HG02884 (cell line): ENCODE measurements around the gene RRP12.

Experiments
- ATAC-seq: cut with Tn5 transposase; IDR thresholded peaks from one replicate; pipeline ENCODE4 v1.9.1; 2021; ENCODE audit warnings: mild to moderate bottlenecking, moderate library complexity; ENCODE audit not compliant: unreplicated experiment

The RRP12 gene

DNA sequence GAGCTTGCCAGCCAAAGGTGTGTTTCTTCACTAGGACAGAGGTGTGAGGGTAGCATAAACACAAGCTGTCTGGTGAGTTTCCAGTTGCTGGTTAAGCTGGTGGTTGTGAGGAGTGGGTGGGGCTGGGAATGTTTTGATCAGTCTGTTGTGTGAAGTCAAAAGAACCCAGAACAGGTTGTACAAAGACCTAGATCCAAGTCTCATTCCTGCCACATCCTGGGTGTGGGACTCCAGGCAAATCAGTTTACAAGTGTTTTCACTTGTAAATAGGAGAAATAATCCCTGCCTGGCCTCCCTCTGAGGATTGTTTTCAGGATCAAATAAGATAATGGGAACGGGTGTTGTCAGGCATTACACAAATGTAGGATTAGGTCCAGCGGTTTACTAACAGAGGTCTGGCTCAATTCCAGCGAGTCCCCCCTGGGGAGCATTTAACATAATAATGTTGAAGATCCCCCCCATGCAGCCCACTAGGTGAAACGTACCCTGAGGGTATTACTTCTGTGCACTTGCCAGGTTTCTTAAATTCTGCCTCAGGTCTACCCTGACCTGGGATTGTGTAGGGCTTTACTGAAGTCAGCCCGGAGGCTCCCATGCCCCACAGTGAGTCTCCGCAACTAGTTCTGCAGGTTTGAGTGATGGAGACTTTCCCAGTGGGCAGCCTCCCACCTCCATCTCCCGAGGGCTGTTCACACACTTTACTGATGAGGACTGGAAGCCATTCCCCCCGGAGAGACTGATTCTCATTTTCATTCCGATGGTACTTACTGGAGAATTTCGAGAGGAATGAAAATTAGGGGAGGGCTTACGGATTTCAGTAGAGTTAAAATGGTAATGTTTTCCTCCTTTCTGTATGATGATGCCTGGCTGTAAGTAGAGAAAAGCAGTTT, 64.0 kb downstream of the RRP12 start:
- ATAC-seq = no peak

DNA sequence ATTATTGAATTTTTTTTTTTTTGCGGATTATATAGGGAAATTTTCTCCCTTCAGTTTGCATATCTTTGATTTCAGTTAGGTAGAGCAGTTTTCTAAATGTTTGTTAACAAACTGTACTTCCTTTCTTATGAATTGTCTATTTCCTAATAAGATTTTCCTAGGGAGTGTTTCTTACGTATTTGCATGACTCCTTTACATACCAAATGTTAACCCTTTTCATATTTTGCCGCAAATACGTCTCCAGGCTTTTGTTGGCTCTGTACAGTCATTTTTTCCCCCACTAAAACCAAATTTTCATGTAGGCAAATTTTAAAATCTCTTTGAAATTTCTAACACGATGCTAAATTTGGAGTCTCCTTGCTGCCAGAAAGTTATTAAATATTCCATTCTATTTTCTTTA, 64.7 kb downstream of the RRP12 start:
- no peak for ATAC-seq

DNA sequence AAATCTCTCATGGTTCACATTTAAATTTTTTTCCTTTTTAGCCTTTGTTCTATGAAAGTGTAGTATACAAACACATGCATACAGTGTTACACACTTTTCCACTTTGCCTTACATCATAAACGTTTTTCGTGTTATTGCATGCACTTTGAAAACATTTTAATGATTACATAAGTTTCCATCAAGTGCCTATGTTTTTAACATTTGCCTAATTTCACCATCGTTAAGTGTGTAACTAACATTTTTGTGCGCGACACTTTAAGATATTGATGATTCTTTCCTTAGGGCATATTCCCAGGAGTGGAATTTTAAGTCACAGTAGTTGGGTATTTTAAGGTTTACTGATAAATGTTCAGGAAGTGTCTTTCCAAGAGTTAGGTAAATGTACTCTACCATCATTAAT, 65.1 kb downstream of the RRP12 start:
- ATAC-seq = no peak

DNA sequence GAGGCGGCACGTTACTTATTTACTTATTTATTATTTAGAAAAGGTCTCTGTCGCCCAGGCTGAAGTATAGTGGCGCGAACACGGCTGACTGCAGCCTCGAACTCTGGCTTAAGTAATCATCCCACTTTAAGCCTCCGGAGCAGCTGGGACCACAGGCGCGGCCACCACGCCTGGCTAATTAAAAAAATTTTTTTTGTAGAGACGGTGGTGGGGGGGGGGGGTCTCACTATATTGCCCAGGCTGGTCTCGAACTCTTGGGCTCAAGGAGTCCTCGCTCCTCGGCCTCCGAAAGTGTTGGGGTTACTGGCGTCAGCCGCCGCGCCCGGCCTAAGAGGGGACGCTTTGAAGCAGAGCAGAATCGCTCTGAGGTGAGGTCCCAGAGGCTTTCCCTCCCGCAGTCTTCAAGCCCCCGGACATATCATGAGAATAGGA, 65.9 kb downstream of the RRP12 start:
- ATAC-seq = no peak

DNA sequence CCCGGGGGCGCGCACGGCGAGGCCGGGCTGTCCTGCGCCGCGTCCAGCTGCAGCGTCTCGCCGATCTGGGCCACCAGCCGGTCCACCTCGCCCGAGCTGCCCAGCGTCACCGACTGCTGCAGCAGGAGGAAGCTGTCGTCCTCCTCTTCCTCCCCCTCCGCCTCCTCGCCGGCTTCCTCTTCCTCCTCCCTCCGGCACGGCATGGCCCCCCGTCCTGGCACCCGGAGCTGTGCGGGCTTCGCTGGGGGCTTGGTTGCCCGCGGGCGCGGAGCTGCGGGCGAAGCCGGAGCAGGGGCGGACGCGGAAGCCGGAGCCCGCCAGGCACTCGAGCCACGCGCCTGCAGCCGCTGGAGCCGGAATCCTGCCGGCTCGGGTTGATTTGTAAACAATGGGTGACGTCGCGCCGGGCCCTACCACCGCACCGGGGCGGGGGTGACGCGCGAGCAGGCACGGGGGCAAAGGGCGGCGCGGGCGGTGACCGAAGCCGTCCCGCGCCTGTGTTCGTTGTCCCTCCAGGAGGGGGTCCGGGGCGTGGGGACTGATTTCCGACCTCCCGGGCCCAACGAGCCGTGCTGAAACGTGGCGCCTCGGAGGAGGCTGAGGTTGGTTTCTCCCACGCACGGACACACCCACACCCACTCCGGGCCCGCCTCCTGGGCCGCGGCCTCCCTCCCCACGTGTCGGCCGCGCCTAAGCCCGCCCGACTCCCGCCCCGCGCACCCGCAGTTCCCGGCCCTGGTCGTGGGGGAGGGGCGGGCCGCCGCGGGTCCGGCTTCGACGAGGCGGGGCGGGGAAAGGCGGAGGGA, 66.6 kb downstream of the RRP12 start, which contains the start of gene FRAT2:
Gene FRAT2, minus strand, starts transcription at position 360 of the 806 bp plus-strand sequence. Its CDS starts 157 bp downstream, at position 203.
- ATAC-seq = peak; percentile 81

DNA sequence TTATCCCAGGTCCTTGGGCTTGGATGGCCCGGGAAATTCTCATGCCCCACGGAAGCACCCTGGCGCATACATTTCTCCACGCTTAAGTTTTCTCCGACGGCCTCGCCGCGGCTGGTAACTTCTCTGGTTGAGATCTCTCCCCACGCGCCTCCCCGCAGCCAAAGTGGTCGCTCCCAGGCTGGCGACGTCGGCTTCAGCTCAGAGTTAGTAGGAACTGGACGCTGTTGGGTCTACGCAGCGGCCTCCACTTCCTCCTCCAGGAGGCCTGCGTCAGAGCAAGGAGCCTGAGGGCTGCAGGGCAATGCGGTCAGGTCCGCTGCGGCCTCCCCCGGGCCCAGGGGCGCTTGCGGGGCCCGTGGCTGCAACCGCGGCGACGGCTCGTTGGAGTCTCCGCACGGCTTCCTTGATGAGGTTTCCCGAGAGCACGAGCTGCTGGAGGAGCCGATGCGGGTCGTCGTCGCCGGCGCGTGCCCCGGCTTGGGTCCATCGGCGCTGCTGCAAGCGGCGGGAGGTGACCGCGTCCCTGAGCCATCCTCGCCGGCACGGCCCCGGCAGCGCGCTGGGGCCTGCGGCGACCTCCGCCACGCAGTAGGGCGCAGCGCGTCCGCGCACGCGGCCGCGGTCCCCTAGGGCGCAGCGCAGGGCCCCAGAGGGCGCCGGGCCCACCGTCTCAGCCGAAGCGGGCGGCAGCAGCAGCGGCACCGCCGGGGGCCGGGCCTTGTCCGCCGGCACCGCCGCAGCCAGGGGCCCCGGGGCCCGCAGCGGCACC, 67.4 kb downstream of the RRP12 start:
- ATAC-seq = peak; percentile 23

DNA sequence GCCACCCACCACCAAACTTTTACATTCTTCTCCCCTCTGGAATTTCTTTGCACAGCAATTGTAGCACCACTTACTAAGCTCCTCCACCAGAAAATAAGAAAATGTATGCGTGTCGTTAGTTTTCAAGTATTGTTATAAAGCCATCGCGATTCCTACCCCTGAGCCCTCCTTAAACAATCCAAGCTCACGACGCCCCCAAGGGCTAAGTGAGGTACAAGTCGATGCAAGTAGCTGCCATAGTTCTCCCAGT, 67.9 kb downstream of the RRP12 start:
- no peak for ATAC-seq

DNA sequence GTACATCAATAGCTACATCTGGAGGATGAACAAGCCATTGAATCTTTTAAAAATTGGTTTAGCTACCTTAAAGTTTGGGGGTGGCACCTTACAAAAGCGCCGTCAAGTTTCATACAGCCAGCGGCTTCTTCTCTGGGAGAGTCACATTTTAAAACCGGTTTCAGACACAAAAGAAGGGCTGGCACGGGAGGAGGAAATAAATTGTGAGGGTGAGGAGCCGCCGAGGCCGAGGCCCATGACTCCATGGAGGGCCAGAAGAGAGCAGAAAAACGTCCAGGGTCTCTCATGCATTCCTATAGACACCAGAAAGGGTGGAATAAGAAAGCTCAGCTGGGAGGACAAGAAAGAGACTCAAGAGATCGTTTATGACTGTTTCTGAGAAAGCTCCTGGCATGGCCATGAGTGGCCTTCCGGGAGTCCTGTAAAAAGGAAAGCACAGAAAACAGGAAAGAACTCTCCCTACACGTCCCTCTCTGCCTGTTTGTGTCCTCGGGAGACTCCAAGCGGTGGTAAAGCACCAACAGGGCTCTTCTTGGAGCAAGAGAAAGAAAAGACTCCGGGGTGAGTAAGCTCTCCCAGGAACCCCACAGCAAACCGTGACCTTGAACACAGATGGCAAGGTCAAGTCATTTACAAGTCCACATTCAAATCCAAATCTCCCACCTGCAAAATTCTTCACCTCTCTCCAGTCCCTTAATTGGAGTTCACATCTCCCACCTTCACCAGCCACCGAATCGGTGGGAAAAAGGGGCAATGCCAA, 68.4 kb downstream of the RRP12 start:
- no peak for ATAC-seq

DNA sequence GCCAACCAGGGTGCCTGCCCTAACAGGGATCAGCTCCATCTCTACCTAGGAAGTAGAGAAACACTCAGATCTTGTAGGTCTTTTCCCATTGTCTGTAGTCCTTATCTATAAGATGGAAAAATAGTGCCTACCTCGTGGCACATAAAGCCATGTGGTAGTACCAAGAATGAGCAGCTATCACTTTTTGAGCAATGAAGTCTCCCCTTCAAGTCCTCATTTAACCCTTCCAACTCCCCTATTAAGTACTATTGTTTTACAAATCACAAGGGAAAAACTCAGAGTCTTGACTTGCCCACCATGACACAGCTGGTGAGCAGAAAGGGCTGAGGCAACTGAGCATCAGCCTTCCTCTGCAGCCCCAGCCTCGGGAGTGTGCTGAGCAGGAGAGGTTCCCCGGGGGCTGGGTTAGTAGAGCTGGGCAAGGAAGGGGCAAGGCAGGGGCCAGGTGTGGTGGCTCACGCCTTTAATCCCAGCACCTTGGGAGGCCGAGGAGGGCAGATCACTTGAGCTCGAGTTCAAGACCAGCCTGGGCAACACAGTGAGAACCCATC, 69.9 kb downstream of the RRP12 start:
- ATAC-seq = no peak

DNA sequence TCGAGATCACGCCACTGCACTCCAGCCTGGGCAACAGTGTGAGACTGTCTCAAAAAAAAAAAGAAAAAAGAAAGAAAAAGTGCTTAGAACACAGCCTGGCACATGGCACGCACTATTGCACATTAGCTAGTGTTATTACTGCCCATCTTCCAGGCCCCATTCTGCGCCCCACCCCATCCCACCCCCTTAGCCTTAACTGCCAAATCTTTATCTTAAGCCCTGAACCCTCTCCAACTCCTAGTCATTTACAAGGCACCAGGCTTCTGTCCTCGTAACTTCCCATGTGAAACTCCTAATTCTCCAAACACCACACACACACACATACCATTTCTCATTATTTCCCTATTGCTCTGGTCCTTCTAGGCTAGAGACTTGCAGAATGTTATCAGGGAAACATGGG, 71.4 kb downstream of the RRP12 start:
- no peak for ATAC-seq

DNA sequence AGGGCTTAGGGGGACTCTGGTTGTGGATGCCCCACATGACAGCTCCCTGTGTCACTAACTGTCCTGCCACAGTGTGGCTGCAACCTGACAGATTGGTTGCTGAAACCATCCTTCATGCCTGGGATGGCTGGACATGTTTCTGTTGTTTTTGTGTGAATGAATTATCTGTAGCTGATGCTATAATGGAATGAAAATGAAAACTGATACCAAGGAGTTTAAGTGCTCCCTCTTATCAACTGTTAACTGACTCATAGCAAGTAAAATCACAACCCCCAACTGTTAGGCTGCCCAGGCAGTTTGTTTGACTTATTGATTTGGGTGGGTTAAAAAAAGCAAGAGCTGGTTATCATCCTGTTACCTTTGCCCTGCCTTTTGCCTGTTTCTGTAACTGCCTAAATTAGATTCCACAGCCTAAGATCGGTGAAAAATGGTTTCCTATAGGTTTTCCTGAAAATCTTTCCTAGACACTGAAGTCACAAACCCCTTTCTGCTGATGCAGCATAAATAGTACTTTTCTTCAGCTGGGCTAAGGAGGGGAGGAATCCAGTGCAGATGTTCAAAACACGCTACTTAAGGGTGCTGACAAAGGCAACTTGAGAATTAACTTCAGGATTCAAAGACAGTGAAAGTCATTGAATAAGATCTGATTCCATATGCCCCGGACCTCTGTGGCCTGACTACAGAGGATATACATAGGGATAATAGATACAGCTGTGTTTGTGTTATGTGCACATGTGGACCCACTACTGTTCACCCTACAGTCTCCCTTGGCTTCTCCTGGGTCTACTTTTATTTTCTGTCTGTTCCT, 72.3 kb downstream of the RRP12 start:
- ATAC-seq = no peak

DNA sequence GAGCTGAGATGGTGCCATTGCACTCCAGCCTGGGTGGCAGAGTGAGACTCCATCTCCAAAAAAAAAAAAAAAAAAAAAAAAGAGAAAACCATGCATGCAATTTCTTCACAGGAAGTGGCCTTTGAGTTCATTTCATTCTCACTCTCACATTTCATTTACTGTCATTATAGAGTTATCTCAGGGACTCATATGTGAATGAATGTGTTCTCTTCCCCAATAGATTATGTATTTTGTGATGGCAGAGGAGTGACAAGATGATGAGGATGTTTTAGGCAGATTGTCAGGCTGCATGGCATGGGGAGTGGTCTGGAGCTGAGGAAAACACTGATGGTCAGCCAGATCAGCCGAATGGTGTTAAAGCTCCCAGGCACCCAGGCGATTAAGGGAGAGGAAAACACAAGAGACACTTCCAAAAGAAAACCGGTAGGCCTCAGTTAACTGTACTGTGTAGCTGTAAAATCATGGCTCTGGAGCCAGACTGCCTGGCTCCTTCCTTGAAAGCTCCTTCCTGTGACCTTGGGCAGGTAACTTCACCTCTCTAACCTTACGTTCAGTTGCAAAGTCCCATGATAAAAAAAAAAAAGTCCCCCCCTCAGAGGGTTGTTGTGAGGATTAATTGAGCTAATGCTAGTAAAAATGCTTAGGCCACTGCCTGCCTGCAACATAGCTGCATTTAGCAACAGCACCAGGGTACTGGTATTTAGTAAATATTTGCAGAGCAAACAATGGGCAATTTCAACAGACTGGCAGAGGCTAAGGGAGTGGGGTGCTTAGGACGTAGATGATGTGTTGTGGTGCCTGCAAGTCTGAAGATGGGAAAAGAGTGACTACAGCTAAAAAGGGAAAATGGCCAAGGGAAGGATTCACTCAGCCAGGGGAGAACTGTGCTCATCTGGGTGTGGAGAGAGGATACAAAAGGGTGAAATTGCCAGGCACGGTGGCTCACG, 73.5 kb downstream of the RRP12 start:
- ATAC-seq = no peak

DNA sequence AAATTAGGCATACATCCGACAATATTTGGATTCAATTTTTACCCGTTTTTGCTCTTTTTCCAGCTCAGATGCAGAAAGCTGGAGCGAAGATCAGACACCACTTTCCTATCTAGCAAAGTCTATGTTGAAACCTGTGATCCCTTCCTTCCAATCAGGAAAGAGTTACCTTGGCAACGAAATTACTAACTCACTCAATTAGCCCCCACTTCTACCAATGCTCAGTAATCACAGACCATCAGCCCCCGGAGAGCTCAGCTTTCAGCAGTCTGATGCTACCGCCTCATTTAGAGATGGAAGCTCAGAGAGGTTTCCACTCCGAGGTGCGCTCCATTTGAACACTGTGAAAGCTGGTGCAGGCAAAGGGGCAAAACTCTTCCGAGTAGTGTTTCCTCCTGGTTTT, 75.4 kb downstream of the RRP12 start:
- ATAC-seq = no peak

DNA sequence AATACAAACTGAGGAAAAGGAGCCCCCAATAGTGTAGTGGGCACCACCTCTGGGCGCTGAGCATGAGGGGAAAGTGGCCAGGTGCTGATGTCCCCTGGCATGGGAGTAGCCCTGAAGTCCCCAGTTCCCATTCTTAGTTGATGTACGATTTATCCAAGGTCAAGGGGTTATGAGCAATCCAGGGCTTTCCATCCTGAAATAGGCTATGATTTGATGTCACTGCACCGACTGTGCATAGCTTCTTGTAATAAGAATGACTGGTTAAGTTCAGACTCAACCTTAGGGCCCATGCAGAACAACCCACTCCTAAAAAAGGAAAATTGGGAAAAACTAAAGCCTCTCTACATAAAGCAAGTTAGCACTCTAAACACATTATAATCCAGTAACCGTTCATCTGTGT, 77.6 kb downstream of the RRP12 start:
- no peak for ATAC-seq

DNA sequence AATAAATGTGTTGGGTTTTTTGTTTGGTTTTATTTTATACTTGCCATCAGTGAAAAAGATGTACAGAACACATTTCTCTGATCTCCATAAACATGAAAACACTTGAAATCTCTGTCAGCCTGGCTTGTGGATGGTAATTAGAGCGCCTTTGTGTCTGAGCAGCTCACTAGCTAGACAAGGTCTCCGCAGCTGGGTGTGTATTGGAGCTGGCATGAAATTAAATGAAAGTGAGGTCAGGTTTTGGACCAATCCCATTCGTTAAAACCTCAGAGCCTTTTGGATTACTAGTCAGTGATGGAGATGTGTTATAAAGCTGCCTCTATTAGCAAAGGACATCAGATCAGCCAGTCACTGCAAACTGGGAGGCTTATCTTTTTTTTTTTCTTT, 79.3 kb downstream of the RRP12 start:
- ATAC-seq = no peak

DNA sequence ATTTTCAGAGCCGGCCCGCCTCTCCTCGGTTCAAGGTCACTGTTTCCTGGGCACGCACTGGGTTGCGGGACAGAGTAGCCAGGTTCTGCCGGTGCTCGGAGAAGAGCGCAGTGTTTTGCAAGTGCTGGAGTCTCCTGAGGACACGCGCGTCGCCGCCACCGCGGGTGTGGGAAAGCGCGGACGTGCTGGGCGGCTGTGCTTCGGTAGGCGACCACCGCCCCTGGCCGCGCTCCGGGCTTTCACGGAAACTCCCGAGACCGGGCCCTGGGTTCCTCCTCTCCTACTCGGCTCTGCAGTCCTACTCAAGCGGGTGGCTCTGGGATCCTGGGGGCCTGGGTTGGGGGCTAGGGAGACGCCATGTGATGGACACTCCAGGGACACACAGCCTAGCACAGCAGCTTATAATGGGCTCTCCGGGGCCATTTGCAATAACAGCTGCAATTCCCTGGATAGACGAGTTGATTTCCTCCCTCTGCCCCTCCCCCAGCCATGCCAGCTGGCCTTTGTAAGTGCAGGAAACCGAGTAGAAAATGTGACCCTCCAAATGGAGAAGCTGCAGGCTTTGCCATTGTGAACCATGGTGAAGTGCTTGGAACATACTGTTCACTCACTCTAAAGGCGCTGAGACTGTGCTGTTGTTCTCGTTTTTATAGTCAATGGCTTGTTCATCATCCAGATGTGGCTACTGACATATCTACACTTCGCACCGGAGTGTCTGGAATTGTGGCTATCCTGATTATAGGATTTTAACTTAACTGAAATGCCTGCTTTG, 79.9 kb downstream of the RRP12 start:
- ATAC-seq = no peak

DNA sequence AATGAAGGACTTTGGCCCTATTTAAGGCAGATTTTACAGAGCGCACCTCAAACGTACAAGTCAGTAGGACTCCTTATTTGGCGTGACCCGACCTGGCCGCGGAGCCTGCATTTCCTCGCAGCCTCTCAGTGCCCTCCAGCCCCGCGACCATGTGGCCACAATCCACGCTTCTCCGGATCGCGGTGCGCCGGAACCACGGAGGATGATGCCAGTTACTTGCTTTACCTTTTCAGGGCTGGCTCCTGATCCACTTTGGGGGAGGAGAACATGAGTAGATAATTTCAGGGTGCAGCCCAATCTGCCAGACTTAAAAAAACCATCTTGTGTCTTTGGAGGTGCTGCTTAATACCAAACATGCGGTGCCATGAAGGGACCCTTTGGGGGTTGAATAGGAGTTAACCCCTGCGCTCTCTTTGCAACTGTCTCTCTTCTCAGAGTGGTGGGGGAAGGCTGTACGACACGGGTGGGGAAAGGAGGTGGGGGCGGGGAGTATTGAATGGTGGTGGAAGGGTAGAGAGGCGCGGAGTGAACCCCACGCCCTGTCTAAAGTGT, 80.6 kb downstream of the RRP12 start:
- no peak for ATAC-seq
